HG02759 (cell line): Measurements from ENCODE around the gene SPHK1.

Experiments
- ATAC-seq: cut with Tn5 transposase; IDR thresholded peaks from one replicate; pipeline ENCODE4 v1.9.1; 2021; ENCODE audit warnings: mild to moderate bottlenecking, moderate library complexity; ENCODE audit not compliant: unreplicated experiment

SPHK1 gene

DNA sequence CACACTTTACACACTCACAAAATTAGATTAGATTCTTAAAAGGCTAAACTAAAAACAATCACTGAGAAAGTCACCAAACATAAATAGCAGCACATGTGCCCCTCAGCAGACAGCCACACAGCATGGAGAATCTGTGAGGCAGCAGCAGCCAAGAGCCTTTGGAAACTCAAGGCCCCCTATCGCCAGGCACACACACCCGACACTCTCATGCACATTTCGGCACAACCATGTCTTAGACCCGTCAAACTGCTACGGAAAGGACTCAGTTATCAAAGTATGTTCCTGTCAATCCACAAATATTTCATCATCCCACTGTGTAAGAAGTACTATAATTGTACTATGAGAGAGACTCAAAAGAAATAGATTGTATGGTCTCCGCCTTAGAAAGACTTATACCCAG lies 47.6 kb downstream of the SPHK1 start:
- ATAC-seq = no peak

DNA sequence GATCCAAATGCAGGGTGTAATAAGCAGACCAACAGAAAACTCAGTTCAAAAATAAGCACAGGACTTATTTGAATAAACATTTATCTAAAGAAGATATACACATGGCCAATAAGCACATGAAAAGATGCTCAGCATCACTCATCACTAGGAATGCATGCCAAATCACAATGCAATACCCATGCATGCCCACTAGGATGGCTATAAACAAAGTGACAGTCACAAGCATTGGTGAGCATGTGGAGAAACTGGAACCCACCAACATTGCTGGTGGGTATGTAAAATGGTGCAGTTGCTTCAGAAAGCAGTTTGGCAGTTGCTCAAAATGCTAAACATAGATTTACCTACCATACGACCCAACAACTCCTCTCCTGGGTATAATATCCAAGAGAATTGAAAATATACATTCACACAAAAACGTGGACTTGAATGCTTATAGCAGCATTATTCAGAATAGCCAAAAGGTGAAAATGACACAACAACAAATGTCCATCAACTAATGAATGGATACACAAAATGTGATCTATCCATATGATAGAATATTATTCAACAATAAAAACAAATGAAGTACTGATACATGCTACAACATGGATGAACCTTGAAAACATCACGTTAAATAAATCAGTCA lies 48.4 kb downstream of the SPHK1 start:
- ATAC-seq = no peak

DNA sequence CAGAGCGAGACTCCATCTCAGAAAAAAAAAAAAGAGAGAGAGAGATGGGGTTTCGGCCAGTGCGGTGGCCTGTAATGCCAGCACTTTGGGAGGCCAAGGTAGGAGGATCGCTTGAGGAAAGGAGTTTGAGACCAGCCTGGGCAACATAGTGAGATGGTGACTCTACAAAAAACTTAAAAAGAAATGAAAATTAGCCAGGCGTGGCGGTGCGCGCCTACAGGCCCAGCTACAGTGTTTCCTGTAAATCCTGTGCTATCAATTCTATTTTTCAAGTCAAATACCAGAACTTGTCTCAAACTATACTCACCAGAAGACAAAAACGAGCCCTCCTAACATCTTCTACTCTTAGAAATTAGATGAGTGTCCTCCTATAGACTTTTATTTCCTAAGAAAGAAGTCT lies 49.3 kb downstream of the SPHK1 start:
- no peak for ATAC-seq

DNA sequence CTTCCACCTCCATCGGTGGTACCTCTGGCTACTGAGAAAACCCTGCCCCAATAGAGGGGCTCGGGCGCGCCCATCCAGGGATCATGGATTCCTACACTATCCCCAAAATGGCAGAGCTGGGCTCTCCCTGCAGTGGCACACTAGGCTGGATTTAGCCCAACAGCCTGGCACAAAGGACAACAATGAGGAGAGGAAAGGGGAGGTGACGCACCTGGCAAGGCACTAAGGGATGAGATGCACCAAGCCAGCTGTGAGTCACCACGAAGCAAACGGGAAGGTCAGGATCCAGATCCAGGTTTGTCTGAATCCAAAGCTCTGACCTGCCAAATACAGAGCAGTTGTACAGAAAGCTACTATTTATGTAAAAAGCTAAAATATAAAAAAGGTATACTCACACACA lies 50.5 kb downstream of the SPHK1 start:
- ATAC-seq = no peak

DNA sequence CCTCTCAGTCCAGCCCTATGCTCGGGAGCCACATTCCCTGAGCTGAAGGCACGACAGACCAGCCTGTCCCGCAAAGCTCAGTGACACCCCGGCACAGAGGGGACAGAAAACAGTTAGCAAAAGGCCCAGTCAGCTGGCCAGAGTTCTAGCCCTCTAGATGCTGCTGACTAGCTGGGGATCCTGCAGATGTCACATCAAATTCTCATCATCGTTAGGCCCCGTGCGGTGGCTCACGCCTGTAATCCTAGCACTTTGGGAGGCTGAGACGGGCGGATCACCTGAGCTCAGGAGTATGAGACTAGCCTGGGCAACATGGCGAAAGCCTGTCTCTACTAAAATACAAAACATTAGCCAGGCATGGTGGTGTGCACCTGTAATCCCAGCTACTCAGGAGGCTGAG lies 51.3 kb downstream of the SPHK1 start:
- no peak for ATAC-seq
